Measurements from ENCODE around the gene OCA2.
"Not testable (repeated sequence)": the region's sequence is repeated elsewhere in the genome, so short reads cannot be mapped to it uniquely, and the experiment has no call there.

OCA2 gene

DNA sequence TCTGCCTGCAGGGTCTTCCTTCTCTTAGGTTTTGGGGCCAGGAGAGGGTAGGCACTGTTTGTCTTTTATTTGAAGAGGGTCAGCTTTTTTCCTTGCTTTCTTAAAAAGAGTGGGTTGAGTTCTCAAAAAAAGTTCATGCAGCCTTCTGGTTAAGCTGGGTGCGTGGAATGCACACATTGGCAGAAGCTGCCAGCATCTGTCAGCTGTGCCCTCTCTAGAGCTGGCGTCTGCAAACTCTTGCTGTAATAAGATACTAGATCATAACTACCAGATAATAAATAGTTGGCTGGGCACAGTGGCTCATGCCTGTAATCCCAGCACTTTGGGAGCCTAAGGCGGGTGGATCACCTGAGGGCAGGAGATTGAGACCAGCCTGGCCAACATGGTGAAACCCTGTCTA is 373.4 kb downstream of the OCA2 start:
- DNase-seq (ENCODE audit: low read depth in 2 of 2) = no peak

DNA sequence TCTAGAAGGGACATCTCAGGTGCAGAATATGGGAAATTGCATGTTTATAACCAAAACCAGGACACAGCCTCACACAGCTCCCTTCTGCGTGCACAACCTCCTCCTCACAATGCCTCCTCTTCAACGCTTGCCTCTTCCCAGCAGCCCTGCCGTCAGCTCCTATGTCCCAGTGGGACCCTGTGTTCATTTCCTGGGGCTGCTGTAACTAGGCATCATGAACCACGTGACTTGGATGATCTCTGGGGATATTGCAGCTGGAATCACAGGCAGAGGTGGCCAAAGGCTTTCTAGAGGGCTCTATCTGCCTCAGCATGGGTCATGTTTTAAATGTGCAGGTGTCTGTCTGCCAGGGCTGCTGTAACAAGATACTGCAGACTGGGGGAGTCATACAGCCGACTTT is 375.3 kb downstream of the OCA2 start:
- DNase-seq (ENCODE audit: low read depth in 2 of 2) = no peak

DNA sequence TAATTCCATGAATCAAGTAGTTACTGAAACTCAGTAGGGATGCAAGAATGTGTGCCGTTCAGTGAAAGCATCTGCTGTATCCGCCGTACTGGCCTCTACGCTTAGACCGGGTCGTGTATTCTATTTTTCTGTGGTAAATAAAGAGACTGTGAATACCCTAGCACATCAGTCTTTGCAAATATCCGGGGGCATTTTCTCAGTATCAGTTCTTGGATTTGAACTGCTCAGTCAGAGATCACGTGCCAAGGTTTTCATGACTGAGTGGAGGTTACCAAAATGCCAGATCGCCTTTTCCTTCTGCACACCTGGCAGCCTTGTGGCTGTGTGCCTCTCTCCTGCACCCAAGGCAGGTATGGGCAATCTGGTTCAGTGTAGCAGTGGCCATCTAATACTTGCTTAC is 377.0 kb downstream of the OCA2 start:
- no peak for DNase-seq (ENCODE audit: low read depth in 2 of 2)

DNA sequence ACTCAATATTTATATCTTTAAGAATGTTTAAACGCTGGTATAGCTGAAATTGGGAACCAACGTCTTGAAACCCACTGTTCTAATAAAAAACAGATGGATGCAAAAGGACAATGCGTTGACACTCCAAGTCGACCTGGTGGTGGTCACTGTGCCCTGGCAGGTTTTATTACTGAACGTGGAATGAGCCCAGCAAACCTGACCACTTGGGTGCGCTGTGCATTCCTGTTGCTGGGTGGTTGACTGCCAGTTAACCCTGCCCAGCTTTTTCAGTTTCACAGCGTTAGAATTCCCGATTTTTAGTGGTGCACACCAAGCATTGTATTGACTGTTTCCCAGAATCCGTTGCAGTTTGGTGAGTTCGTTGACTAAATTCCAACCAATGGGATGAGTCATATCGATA is 384.4 kb downstream of the OCA2 start:
- DNase-seq (ENCODE audit: low read depth in 2 of 2) = no peak

DNA sequence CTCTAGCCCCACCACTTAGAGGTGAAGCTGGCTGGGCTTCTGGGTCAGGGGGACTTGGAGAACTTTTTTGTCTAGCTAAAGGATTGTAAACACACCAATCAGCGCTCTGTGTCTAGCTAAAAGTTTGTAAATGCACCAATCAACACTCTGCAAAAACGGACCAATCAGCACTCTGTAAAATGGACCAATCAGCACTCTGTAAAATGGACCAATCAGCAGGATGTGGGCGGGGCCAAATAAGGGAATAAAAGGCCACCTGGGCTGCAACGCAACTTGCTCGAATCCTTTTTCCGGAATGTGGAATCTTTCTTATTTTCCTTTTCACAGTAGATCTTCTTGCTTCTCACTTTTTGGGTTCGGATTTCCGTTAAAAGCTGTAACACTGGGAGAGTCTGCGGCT is 385.3 kb downstream of the OCA2 start:
- not testable (repeated sequence) for DNase-seq (ENCODE audit: low read depth in 2 of 2)

DNA sequence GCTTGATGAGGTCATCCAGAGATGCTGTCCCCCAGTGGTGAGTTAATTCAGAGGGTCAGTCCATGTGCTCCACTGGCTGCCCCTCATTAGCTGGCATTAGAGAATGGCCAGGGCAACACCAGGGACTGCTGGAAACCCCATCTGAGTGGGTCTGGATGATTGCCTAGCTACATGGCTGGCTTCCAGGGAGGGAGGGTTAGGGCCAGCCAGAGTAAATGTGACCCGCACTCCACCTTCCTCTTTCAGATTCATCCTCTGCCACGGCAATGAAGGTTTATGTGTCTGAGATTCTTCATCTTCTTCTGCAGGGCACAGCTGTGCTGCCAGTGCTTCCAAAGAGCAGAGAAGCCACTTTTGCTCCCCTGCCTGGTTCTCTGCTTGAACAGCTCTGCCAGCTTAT is 391.9 kb downstream of the OCA2 start:
- DNase-seq (ENCODE audit: low read depth in 2 of 2) = no peak

DNA sequence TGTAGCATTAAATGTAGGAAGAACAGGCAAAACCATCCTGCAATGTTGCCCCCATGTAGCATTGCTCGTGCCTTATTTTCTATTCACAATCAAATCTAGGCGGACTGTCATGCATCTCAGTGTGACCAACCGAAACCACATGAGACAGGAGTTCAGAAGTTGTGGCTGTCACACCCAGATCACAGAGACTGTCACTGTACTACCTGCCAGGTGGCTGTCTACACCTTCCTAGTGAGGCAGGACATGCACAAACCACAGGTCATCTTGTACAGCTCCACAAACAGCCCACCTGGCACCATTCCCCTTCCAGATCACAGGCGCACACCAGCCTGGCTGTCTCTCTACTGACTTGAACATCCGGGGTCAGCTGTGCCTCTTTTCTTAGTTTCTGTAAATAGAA is 392.8 kb downstream of the OCA2 start:
- no peak for DNase-seq (ENCODE audit: low read depth in 2 of 2)

DNA sequence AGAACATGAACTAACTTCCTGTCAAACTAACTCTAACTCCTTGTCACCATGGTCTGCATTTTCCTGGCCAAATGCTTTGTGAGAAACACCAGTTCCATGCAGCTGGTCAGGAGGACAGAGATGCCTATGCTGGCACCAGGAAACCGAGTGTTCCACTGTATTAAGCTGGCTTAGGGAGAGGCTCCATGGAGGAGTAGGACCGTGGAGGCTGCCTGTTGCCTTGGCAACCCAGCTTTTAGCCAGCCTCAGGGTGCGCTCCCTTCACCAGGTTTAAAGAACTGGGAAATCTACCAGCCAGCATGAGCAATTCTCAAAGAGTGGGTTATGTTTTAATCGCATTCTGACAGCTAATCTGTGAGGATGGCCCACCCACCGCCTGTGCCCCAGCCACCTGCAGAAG is 394.1 kb downstream of the OCA2 start:
- no peak for DNase-seq (ENCODE audit: low read depth in 2 of 2)

Data from stimulated activated CD8-positive, alpha-beta memory T cell treated with anti-CD3 and anti-CD28 coated beads, Interleukin-7, amount 100 ng/mL, for 4 hours (primary cell).